K562 (cell line): ENCODE results near the gene RPLP2. TPM values are rescaled to one million over a fixed set of nuclear protein-coding genes. Genes with fewer than 3 reads are reported as not detected.

Experiments
- BDP1 ChIP-seq: IDR thresholded peaks from 3 replicates; pipeline ENCODE4 v1.6.1; 2011; ENCODE audit not compliant: insufficient read length, insufficient read depth
- BRCA1 ChIP-seq, 2 experiments: fragments of 450-650 bp in 1 of 2; sonication (generic) in 1 of 2; formaldehyde crosslinking in 1 of 2; IDR thresholded peaks; 2 replicates each; pipeline versions ENCODE4 v1.5.0 to v1.6.1; 2017 to 2020; ENCODE audit warnings: mild to moderate bottlenecking in 1 of 2, missing genetic modification reagents in 1 of 2
- CHD2 ChIP-seq: IDR thresholded peaks from 2 replicates; pipeline ENCODE4 v1.6.1; 2011; ENCODE audit warnings: low read depth, low read length
- ETV1 ChIP-seq: fragments of 450-650 bp; conservative IDR thresholded peaks from 2 replicates; pipeline ENCODE4 v1.6.1; 2016; ENCODE audit warnings: missing genetic modification characterization, control low read depth, low read depth, missing compliant biosample characterization
- FIP1L1 ChIP-seq: fragments of 200-400 bp; formaldehyde crosslinking; IDR thresholded peaks from 2 replicates; pipeline ENCODE4 v1.6.1; 2018; ENCODE audit warnings: mild to moderate bottlenecking, low read depth, low read length; ENCODE audit not compliant: poor library complexity, severe bottlenecking
- FUS ChIP-seq: fragments of 200-400 bp; formaldehyde crosslinking; optimal IDR thresholded peaks from 2 replicates; pipeline ENCODE3; 2017; ENCODE audit warnings: low read depth, low read length
- HDGF ChIP-seq: fragments of 450-650 bp; IDR thresholded peaks from 2 replicates; pipeline ENCODE4 v1.6.1; 2016
- HMG20A ChIP-seq: fragments of 450-650 bp; formaldehyde crosslinking; conservative IDR thresholded peaks from 2 replicates; pipeline ENCODE4 v1.4.0; 2020; ENCODE audit warnings: mild to moderate bottlenecking, mixed read lengths
- MAFK ChIP-seq: IDR thresholded peaks from 2 replicates; pipeline ENCODE4 v1.6.1; 2011; ENCODE audit warnings: low read length, improper control_type of control experiment
- MLX ChIP-seq, 2 experiments: fragments of 450-650 bp in 1 of 2; sonication (generic) in 1 of 2; formaldehyde crosslinking; conservative IDR thresholded peaks; 2 replicates each; pipeline versions ENCODE4 v1.4.0 to v1.8.1; 2020 to 2022; ENCODE audit warnings: mild to moderate bottlenecking in 1 of 2, missing genetic modification reagents in 1 of 2
- POU5F1 ChIP-seq: fragments of 150-350 bp; IDR thresholded peaks from 2 replicates; pipeline ENCODE4 v1.6.1; 2014; ENCODE audit warnings: borderline replicate concordance, low read length, low read depth, mild to moderate bottlenecking; ENCODE audit not compliant: partially characterized antibody
- RBM22 ChIP-seq: fragments of 200-400 bp; formaldehyde crosslinking; IDR thresholded peaks from 2 replicates; pipeline ENCODE4 v1.6.1; 2018; ENCODE audit warnings: low read length, low read depth; ENCODE audit not compliant: poor library complexity, severe bottlenecking
- RUNX1 ChIP-seq: sonication (generic); IDR thresholded peaks from 2 replicates; pipeline ENCODE4 v1.6.1; 2016; ENCODE audit warnings: antibody characterized with exemption, low read depth
- ZNF124 ChIP-seq: sonication (generic); formaldehyde crosslinking; IDR thresholded peaks from 2 replicates; pipeline ENCODE4 v1.8.1; 2022; ENCODE audit warnings: missing genetic modification reagents
- ZNF407 ChIP-seq: fragments of 450-650 bp; IDR thresholded peaks from 2 replicates; pipeline ENCODE4 v1.6.1; 2016; ENCODE audit warnings: low read depth
- polyA plus RNA-seq, 8 experiments: library from polyadenylated mRNA; depleted of rRNA in 4 of 8; stranded (reverse) in 5 of 8; unstranded in 3 of 8; fragments of >200 nt; fragmentation: Nextera tagmentation in 2 of 8; fragmentation: Illumina TruSeq in 1 of 8; extraction: Ambion mirVana in 2 of 8; extraction: Trizol in 1 of 8; gene quantifications; 2 replicates each; pipeline versions ENCODE4 v1.2.1 to v1.2.3, GENCODE V29; 2011 to 2014; ENCODE audit warnings: inconsistent platforms in 1 of 8, missing spikeins in 1 of 8
- total RNA-seq, 7 experiments: library from RNA; depleted of rRNA in 6 of 7; stranded (reverse); fragments of >200 nt in 6 of 7; fragmentation: Illumina TruSeq in 2 of 7; extraction: Trizol in 2 of 7; gene quantifications; 2 replicates each; pipeline versions ENCODE4 v1.2.1 to v1.2.3, GENCODE V29; 2011 to 2021; ENCODE audit warnings: low replicate concordance in 1 of 7
- TF ChIP-seq, protein P1 (sequence below), 2 experiments: fragments of 450-650 bp; IDR thresholded peaks; 2 replicates each; pipeline ENCODE4 v1.6.1; 2018; ENCODE audit warnings: mild to moderate bottlenecking in 2 of 2, low read depth in 1 of 2; ENCODE audit not compliant: partially characterized antibody in 2 of 2

The RPLP2 gene
- total and polyA plus RNA-seq, 9 of the 15 experiments (the other 6 are each of a cell fraction or from before 2014, with no cell fraction given), result 528 to 3,807 (median 1,633) TPM

- TF ChIP-seq MLX (CRISPR knock-in tag; conservative IDR thresholded peaks at IDR 0.05), result no peak
- no peak for TF ChIP-seq CHD2
- no peak for TF ChIP-seq POU5F1
- TF ChIP-seq FIP1L1, result no peak
- peak; percentile 17 for TF ChIP-seq RBM22
- TF ChIP-seq, protein P1, sequence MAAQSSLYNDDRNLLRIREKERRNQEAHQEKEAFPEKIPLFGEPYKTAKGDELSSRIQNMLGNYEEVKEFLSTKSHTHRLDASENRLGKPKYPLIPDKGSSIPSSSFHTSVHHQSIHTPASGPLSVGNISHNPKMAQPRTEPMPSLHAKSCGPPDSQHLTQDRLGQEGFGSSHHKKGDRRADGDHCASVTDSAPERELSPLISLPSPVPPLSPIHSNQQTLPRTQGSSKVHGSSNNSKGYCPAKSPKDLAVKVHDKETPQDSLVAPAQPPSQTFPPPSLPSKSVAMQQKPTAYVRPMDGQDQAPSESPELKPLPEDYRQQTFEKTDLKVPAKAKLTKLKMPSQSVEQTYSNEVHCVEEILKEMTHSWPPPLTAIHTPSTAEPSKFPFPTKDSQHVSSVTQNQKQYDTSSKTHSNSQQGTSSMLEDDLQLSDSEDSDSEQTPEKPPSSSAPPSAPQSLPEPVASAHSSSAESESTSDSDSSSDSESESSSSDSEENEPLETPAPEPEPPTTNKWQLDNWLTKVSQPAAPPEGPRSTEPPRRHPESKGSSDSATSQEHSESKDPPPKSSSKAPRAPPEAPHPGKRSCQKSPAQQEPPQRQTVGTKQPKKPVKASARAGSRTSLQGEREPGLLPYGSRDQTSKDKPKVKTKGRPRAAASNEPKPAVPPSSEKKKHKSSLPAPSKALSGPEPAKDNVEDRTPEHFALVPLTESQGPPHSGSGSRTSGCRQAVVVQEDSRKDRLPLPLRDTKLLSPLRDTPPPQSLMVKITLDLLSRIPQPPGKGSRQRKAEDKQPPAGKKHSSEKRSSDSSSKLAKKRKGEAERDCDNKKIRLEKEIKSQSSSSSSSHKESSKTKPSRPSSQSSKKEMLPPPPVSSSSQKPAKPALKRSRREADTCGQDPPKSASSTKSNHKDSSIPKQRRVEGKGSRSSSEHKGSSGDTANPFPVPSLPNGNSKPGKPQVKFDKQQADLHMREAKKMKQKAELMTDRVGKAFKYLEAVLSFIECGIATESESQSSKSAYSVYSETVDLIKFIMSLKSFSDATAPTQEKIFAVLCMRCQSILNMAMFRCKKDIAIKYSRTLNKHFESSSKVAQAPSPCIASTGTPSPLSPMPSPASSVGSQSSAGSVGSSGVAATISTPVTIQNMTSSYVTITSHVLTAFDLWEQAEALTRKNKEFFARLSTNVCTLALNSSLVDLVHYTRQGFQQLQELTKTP (IDR thresholded peaks at IDR 0.05; ENCODE audit: low read depth in 1 of 2, partially characterized antibody in 2 of 2), result no peak
- TF ChIP-seq BRCA1 (IDR thresholded peaks at IDR 0.05), result no peak
- TF ChIP-seq BRCA1 (CRISPR knock-in tag; IDR thresholded peaks at IDR 0.05), result no peak
- TF ChIP-seq ETV1 (tag), result no peak
- no peak for TF ChIP-seq HMG20A
- TF ChIP-seq ZNF124 (CRISPR knock-in tag), result no peak
- no peak for TF ChIP-seq ZNF407
- TF ChIP-seq MAFK, result no peak
- TF ChIP-seq HDGF, result no peak
- TF ChIP-seq FUS, result peak; percentile 22
- TF ChIP-seq RUNX1, result no peak
- TF ChIP-seq BDP1, result no peak
Observed at GRCh38 chr11:810040-810567, 337 bp downstream of the RPLP2 start (continued).
